Vagina (tissue), 2 donors: Measurements from ENCODE around the gene GNAI2.

ENCODE experiments used
- POLR2A ChIP-seq, 2 donors: fragments of 450-650 bp; IDR thresholded peaks; one replicate each; pipeline ENCODE4 v1.6.1; 2017; ENCODE audit warnings: antibody characterized with exemption in 2 of 2, mild to moderate bottlenecking in 2 of 2, moderate library complexity in 2 of 2
- POLR2AphosphoS5 ChIP-seq, 2 donors: sonication (generic); formaldehyde crosslinking; IDR thresholded peaks; one replicate each; pipeline ENCODE4 v1.9.0; 2017; ENCODE audit warnings: antibody characterized with exemption in 2 of 2, mild to moderate bottlenecking in 2 of 2, low read depth in 1 of 2; ENCODE audit not compliant: insufficient read depth in 1 of 2
- TF ChIP-seq, protein P1 (sequence below), 3 experiments: fragments of 450-650 bp in 2 of 3; fragments of 200-600 bp in 1 of 3; sonication (generic) in 1 of 3; IDR thresholded peaks; one replicate each; pipeline ENCODE4 v1.5.1; 2017 to 2019; ENCODE audit warnings: antibody characterized with exemption in 3 of 3, mild to moderate bottlenecking in 2 of 3, moderate library complexity in 2 of 3

DNA sequence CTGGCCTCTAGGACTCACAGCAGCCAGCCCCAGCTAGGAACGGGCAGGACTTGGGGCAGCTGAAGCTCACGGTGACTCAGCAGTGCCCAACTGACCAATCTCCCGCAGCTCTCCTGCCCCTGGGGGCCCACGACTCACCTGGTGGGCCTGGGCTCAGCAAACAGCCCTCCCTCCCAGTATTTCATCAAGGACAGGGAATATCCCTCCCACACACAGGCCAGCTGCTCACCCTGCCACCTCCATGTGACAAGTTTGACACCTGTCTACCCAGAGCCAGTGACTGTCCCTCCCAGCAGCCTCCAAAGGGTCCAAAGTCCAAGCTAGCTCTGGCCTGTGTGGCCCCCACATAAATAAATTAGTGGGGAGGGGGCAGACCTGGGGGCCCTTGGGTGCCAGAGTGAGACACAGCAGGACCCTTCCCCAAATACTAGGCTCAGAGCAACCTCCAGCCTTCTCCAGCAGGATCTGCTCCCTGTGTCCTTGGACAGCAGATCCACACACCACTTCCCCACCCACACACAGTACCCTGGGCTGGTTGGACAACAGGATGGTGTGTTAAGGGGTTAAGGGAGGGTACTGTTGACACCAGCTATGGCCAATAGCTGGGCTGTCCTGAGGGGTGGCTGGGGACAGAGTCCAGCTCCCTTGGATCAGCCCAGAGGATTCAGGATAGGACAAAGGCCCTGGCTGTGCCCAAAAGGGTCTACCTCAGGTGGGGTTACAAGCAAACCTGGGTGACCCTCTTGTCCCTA, 40.3 kb upstream of the GNAI2 start:
- TF ChIP-seq, protein P1, sequence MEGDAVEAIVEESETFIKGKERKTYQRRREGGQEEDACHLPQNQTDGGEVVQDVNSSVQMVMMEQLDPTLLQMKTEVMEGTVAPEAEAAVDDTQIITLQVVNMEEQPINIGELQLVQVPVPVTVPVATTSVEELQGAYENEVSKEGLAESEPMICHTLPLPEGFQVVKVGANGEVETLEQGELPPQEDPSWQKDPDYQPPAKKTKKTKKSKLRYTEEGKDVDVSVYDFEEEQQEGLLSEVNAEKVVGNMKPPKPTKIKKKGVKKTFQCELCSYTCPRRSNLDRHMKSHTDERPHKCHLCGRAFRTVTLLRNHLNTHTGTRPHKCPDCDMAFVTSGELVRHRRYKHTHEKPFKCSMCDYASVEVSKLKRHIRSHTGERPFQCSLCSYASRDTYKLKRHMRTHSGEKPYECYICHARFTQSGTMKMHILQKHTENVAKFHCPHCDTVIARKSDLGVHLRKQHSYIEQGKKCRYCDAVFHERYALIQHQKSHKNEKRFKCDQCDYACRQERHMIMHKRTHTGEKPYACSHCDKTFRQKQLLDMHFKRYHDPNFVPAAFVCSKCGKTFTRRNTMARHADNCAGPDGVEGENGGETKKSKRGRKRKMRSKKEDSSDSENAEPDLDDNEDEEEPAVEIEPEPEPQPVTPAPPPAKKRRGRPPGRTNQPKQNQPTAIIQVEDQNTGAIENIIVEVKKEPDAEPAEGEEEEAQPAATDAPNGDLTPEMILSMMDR (IDR thresholded peaks at IDR 0.05): no peak
- no peak for TF ChIP-seq POLR2A (IDR thresholded peaks at IDR 0.05)
- TF ChIP-seq POLR2AphosphoS5 (IDR thresholded peaks at IDR 0.05; ENCODE audit: insufficient read depth in 1 of 2, low read depth in 1 of 2): no peak
